Gastrocnemius medialis (tissue), 4 donors: Measurements from ENCODE around the gene LRRC61. TPM values are rescaled to one million over a fixed set of nuclear protein-coding genes. Genes with fewer than 3 reads are reported as not detected.

Experiments used
- ATAC-seq, 2 donors: fragments of 150-250 bp; one replicate each; pipeline ENCODE4 v1.9.1; 2016
- DNase-seq, 2 donors: peaks; one replicate each; pipeline ENCODE4 v3.0.0-alpha.2; 2019
- H3K27ac ChIP-seq, 4 donors: fragments of 200-600 bp; sonication (generic); 1 replicate in 1 of 4; 2 replicates in 3 of 4; pipeline ENCODE4 v1.5.1; 2016 to 2018; ENCODE audit warnings: mild to moderate bottlenecking in 2 of 4, moderate library complexity in 1 of 4
- H3K27me3 ChIP-seq, 3 donors: fragments of 200-600 bp; sonication (generic) in 2 of 3; 1 replicate in 1 of 3; 2 replicates in 2 of 3; pipeline versions ENCODE4 v1.5.1 to v1.6.0; 2016 to 2019; ENCODE audit warnings: mild to moderate bottlenecking in 1 of 3, moderate library complexity in 1 of 3
- H3K36me3 ChIP-seq, 2 donors: fragments of 200-600 bp; sonication (generic) in 1 of 2; one replicate each; pipeline ENCODE4 v1.5.1; 2017 to 2018
- H3K4me1 ChIP-seq, 2 donors: fragments of 200-600 bp; sonication (generic) in 1 of 2; one replicate each; pipeline ENCODE4 v1.5.1; 2016 to 2017; ENCODE audit warnings: mild to moderate bottlenecking in 2 of 2
- H3K4me3 ChIP-seq, 4 donors: fragments of 200-600 bp; sonication (generic) in 3 of 4; 1 replicate in 1 of 4; 2 replicates in 3 of 4; pipeline ENCODE4 v1.5.1; 2016 to 2019; ENCODE audit warnings: mild to moderate bottlenecking in 2 of 4
- H3K9me3 ChIP-seq, 3 donors: fragments of 200-600 bp; sonication (generic) in 2 of 3; 1 replicate in 1 of 3; 2 replicates in 2 of 3; pipeline ENCODE4 v1.5.1; 2016 to 2019
- CTCF ChIP-seq, 5 experiments: fragments of 450-650 bp in 3 of 5; fragments of 200-600 bp in 2 of 5; sonication (generic) in 2 of 5; IDR thresholded peaks in 4 of 5; conservative IDR thresholded peaks in 1 of 5; 1 replicate in 4 of 5; 2 replicates in 1 of 5; pipeline ENCODE4 v1.5.1; 2016 to 2019; ENCODE audit warnings: antibody characterized with exemption in 5 of 5, mild to moderate bottlenecking in 3 of 5, moderate library complexity in 3 of 5
- POLR2A ChIP-seq, 2 donors: fragments of 450-650 bp; IDR thresholded peaks; one replicate each; pipeline ENCODE4 v1.6.1; 2017; ENCODE audit warnings: antibody characterized with exemption in 2 of 2, mild to moderate bottlenecking in 2 of 2, moderate library complexity in 2 of 2
- in situ Hi-C, 4 donors: fragments of 200-750 bp; cut with MboI; loops; one replicate each; pipeline versions ENCODE4 v1.15.0 to v1.8.0; 2017; ENCODE audit warnings: low sequenced_read_pairs in 4 of 4
- intact Hi-C: fragments of 100-400 bp; cut with DNase I; formaldehyde crosslinking; loops from one replicate; pipeline ENCODE4 v1.15.1; 2023; ENCODE audit warnings: low total_unique reads
- total RNA-seq, 4 donors: library from RNA; depleted of rRNA; stranded (reverse); fragments of >200 nt; gene quantifications; one replicate each; pipeline versions ENCODE4 v1.1.0 to v1.2.3, GENCODE V29; 2016

The LRRC61 gene
- total RNA-seq, 4 donors from 2014 or later, result 0.62 to 6.8 (median 1.9) TPM

- DNase-seq (peak; percentile 90 to 94), ATAC-seq (peak; percentile 75 to 85)
- in situ Hi-C loops (no loop called here), intact Hi-C loops (loop anchor here (10.0 kb wide), 2 partner anchors 877 to 1483 kb away; partner anchors contain the start of genes EZH2 and SMARCD3)
- Histone ChIP-seq H3K4me1 (peaks cover 33 to 40% of the 10 kb centered on the region in 2 donors), H3K27me3 (no peaks in the 10 kb centered on the region), H3K4me3 (peak within 1 kb of the TSS; percentile 74 to 87 (median 84)), H3K27ac (peak within 1 kb of the TSS; percentile 98 to 100 (median 100)), H3K36me3 (peaks cover 0 to 7% of the 10 kb centered on the region in 2 donors), H3K9me3 (no peaks in the 10 kb centered on the region)
- peak; percentile 89 to 91 for TF ChIP-seq POLR2A (IDR thresholded peaks at IDR 0.05)
- peak in 1 of 5 experiments; percentile 22 for TF ChIP-seq CTCF (IDR thresholded peaks at IDR 0.05 in 4 of 5, conservative IDR thresholded peaks at IDR 0.05 in 1 of 5)
These were observed 45.1 kb downstream of the LRRC61 start, which contains the start of gene REPIN1 for GRCh38 chr7:150368096-150368883. TSS of gene REPIN1 (plus strand) at chr7:150368822. CDS start at chr7:150369712, 890 bp downstream.

GRCh38 chr7:150368884-150369747, 46.0 kb downstream of the LRRC61 start:
- peak overlapping the region; percentile 74 to 87 (median 84) for H3K4me3 ChIP-seq
- ATAC-seq (peak; percentile 60 to 72), DNase-seq (peak; percentile 46 to 72)
- H3K36me3 ChIP-seq, result peaks cover 0 to 16% of the 10 kb centered on the region in 2 donors
- H3K4me1 ChIP-seq, result peaks cover 38% of the 10 kb centered on the region in 2 donors
- in situ Hi-C loops, result no loop called here
- intact Hi-C loops, result loop anchor here (1.0 to 10.0 kb wide), 3 partner anchors 8 to 1484 kb away; partner anchors contain the start of genes EZH2 and SMARCD3
- no peaks in the 10 kb centered on the region for H3K27me3 ChIP-seq
- TF ChIP-seq CTCF (IDR thresholded peaks at IDR 0.05 in 4 of 5, conservative IDR thresholded peaks at IDR 0.05 in 1 of 5) (peak in 1 of 5 experiments; percentile 4), POLR2A (IDR thresholded peaks at IDR 0.05) (peak; percentile 44 to 86)
- H3K9me3 ChIP-seq, result no peaks in the 10 kb centered on the region
- peak overlapping the region; percentile 98 to 100 (median 100) for H3K27ac ChIP-seq

DNA sequence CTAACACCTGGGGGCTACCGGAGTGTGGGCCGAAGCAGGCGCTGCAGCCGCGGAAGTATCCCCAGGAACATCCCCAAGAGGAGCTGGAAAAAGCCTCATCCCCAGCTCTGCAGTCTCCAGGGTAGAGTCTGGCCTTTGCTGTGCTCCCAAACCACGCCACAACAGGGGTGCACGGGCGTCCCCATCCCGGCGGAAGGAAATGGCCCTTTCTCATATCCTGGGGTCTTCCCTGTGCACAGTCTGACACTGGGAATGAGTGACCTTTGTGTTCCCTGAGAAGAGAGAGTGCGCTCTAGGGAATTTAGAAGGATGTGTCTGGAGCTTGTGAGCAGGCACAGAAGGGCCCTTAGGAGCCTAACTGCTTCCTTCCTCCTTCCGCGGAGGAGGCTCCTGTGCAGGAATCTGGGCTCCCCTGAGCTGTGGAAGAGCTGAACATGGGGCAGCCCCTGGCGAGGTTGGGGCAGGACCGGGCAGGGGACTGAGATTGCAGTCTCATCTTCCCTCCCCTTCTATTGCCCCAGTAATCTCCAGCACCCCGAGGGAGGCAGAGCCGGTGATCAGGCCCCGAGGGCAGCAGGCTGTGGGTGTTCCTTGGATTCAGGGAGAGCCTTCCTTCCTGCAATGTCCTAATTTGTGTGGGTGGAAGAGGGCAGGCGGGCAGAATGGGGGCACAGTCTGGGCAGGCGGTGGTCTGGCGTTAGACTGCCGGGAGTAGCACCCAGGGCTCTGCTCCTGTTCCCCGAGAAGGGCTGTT, 46.8 kb downstream of the LRRC61 start:
- ATAC-seq, result no peak
- no peak for TF ChIP-seq POLR2A (IDR thresholded peaks at IDR 0.05)
- no peak for TF ChIP-seq CTCF (IDR thresholded peaks at IDR 0.05 in 4 of 5, conservative IDR thresholded peaks at IDR 0.05 in 1 of 5)
- in situ Hi-C loops (no loop called here), intact Hi-C loops (loop anchor here (1.0 to 10.0 kb wide), 3 partner anchors 7 to 1485 kb away; partner anchors contain the start of genes EZH2 and SMARCD3)
- Histone ChIP-seq H3K27me3 (no peaks in the 10 kb centered on the region), H3K9me3 (no peaks in the 10 kb centered on the region), H3K27ac (peak overlapping the region; percentile 98 to 100 (median 100)), H3K4me1 (peaks cover 32 to 33% of the 10 kb centered on the region in 2 donors), H3K36me3 (peaks cover 0 to 21% of the 10 kb centered on the region in 2 donors), H3K4me3 (peak overlapping the region; percentile 74 to 87 (median 84))
- DNase-seq, result no peak

DNA sequence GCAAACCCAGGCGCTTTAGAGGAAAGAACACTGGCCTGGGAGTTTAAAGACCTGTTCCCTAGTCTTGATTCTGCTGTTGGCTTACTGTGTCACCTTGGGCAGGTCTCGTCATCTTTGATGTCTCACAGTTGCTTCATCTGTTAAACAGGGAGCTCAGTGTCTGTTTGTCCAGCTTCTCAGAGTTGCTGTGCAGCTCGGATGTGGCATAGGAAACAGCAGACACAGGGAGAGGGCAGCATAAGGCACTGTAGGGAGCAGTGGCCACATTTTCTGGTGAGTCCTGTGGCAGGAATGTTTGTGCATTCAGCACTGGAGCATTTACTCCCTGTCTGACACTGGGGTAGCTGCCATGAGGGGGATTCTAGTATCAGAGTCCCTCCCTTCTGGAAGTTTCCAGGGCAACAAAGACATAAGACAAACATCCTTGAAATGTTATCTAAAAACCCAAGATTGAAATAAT, 47.5 kb downstream of the LRRC61 start:
- no peaks in the 10 kb centered on the region for H3K9me3 ChIP-seq
- peaks cover 32 to 33% of the 10 kb centered on the region in 2 donors for H3K4me1 ChIP-seq
- in situ Hi-C loops, result no loop called here
- ATAC-seq (peak in 1 of 2 donors; percentile 6), DNase-seq (no peak)
- intact Hi-C loops, result no loop called here
- no peaks in the 10 kb centered on the region for H3K27me3 ChIP-seq
- H3K27ac ChIP-seq, result peak overlapping the region; percentile 98 to 100 (median 100)
- peaks cover 0 to 21% of the 10 kb centered on the region in 2 donors for H3K36me3 ChIP-seq
- TF ChIP-seq POLR2A (IDR thresholded peaks at IDR 0.05), result no peak
- TF ChIP-seq CTCF (IDR thresholded peaks at IDR 0.05 in 4 of 5, conservative IDR thresholded peaks at IDR 0.05 in 1 of 5), result no peak
- H3K4me3 ChIP-seq, result peak overlapping the region in 1 of 4 donors; percentile 74
